BJ (cell line): ENCODE measurements around the gene CASK. TPM values are rescaled to one million over a fixed set of nuclear protein-coding genes. Genes with fewer than 3 reads are reported as not detected.
A peak's percentile ranks its signal among the peaks of the same experiment; 100 is the strongest.

ENCODE experiments used
- CTCF ChIA-PET: fragments of 350-600 bp; formaldehyde crosslinking; extraction: SDS; loops from one replicate; lab custom pipeline; 2021; ENCODE audit warnings: antibody characterized with exemption, inconsistent platforms; lab: Yijun Ruan, JAX
- POLR2A ChIA-PET: fragments of 300-600 bp; sonication (Branson Sonifier 250); formaldehyde crosslinking; extraction: SDS; loops from one replicate; lab custom pipeline; 2021; ENCODE audit warnings: antibody characterized with exemption; lab: Charles Lee
- DNase-seq: peaks from one replicate; pipeline ENCODE4 v3.0.0-alpha.2; 2011; ENCODE audit warnings: low read depth
- H3K27me3 ChIP-seq: 2 replicates; pipeline ENCODE4 v1.6.0; 2011; ENCODE audit warnings: low read length; ENCODE audit not compliant: control insufficient read depth, insufficient read depth
- H3K36me3 ChIP-seq: 2 replicates; pipeline ENCODE4 v1.5.1; 2011; ENCODE audit warnings: low read length; ENCODE audit not compliant: control insufficient read depth, insufficient read depth
- H3K4me3 ChIP-seq: 2 replicates; pipeline ENCODE4 v1.5.1; 2011; ENCODE audit warnings: low read depth, mild to moderate bottlenecking, control low read depth, low read length
- polyA plus RNA-seq: library from polyadenylated mRNA; depleted of rRNA; stranded (reverse); fragments of >200 nt; gene quantifications from 2 replicates; pipeline ENCODE4 v1.2.3, GENCODE V29; 2011
- TF ChIP-seq, protein P1 (sequence below): IDR thresholded peaks from 2 replicates; pipeline ENCODE4 v1.5.1; 2011; ENCODE audit warnings: low read depth, mild to moderate bottlenecking, control low read depth, inconsistent platforms, low read length, moderate library complexity; ENCODE audit not compliant: insufficient read depth

CASK gene
- polyA plus RNA-seq, 1 experiment: 12.3 TPM

DNA sequence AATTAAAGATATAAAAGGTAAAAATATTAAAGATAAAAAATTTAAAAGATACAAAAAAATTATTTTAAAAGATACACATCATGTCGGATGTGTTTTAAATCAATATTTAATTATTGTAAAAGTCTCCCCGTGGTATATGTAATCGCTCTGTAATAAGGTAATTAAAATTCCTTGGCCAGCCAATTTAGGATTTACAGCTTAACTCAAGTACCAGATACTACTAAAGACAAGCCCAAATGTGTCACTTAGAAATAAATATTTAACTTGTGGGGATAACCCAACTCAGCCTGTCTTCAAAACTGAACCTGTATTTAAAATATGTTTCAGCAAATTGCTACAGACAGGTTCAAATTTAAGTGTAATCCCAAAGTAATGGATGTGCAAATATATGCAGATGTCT, 143.4 kb downstream of the CASK start:
- POLR2A ChIA-PET: no interaction called here
- TF ChIP-seq, protein P1, sequence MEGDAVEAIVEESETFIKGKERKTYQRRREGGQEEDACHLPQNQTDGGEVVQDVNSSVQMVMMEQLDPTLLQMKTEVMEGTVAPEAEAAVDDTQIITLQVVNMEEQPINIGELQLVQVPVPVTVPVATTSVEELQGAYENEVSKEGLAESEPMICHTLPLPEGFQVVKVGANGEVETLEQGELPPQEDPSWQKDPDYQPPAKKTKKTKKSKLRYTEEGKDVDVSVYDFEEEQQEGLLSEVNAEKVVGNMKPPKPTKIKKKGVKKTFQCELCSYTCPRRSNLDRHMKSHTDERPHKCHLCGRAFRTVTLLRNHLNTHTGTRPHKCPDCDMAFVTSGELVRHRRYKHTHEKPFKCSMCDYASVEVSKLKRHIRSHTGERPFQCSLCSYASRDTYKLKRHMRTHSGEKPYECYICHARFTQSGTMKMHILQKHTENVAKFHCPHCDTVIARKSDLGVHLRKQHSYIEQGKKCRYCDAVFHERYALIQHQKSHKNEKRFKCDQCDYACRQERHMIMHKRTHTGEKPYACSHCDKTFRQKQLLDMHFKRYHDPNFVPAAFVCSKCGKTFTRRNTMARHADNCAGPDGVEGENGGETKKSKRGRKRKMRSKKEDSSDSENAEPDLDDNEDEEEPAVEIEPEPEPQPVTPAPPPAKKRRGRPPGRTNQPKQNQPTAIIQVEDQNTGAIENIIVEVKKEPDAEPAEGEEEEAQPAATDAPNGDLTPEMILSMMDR: no peak
- Histone ChIP-seq H3K4me3 (no peak overlapping the region), H3K27me3 (no peaks in the 10 kb centered on the region), H3K36me3 (no peaks in the 10 kb centered on the region)
- CTCF ChIA-PET: no interaction called here
- no peak for DNase-seq

DNA sequence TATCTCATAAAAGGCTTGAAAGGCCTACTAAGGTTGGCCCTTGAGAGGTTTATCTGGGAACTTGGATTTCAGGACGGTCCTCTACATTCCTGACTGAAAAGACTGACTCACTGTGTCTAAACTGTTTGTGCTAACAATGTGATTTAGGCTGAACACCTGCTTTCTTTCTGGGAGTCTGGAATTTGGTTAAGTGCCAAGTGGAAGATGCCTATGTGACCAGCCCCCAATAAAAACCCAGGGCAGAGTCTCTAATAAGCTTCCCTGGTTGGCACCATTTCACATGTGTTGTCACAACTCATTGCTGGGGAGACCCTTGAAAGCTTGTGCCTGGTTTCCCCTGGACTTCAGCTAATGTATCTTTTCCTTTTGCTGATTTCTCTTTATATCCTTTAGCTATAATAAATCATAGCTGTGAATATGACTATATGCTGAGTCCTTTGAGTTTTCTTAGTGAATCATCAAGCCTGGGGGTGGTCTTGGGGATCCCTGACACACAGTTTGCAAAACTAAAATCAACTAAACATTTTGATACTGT, 144.3 kb downstream of the CASK start:
- no peak for DNase-seq
- POLR2A ChIA-PET: no interaction called here

DNA sequence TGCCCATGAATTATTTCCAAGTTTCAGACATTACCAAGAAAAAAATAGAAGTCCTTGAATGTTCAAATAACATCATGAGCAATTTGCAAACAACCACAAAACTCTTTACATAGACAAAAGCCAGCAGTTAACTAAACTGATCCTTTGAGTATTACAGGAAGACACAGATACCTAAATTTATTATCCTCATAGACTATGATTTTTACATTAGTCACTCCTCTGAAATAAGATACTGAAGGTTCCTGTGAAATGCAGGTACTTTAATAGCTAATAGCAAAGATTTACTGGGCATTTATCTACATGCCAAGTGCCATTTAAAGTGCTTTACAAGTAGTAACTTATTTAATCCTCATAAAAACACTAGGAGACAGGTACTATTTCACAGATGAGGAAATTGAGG, 161.7 kb downstream of the CASK start:
- TF ChIP-seq, protein P1: no peak
- DNase-seq: no peak
- Histone ChIP-seq H3K4me3 (no peak overlapping the region), H3K36me3 (no peaks in the 10 kb centered on the region), H3K27me3 (no peaks in the 10 kb centered on the region)
- ChIA-PET POLR2A (no interaction called here), CTCF (interaction anchor here (0.6 kb wide), 1 partner anchor 319 kb away, joined by 3 read pairs; no protein-coding TSS in a partner anchor)

More for the DNA sequence above, 144.3 kb downstream of the CASK start:
- Histone ChIP-seq H3K27me3 (no peaks in the 10 kb centered on the region), H3K4me3 (no peak overlapping the region), H3K36me3 (no peaks in the 10 kb centered on the region)
- TF ChIP-seq, protein P1: no peak
- CTCF ChIA-PET: no interaction called here

DNA sequence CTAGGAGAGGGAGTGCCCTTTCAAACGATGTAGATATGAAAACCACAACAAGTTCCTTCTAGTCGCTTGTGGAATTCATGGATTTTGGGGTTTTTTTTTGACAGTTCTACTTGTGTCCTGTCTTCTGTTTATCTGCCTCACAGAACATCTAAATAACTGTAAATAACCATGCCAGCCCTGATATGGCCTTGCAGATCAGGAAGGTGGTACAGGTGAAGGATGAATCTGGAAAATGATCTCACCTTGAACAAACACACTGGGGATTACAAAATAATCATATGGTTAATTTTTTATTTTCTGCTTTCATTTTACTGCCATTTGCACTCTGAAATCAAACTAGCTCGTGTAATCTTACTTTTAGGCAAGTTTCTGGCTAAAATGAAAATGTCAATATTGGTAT, 162.2 kb downstream of the CASK start:
- no peak overlapping the region for H3K4me3 ChIP-seq
- ChIA-PET POLR2A (no interaction called here), CTCF (no interaction called here)
- no peak for DNase-seq
- TF ChIP-seq, protein P1: no peak
- no peaks in the 10 kb centered on the region for H3K36me3 ChIP-seq
- no peaks in the 10 kb centered on the region for H3K27me3 ChIP-seq

DNA sequence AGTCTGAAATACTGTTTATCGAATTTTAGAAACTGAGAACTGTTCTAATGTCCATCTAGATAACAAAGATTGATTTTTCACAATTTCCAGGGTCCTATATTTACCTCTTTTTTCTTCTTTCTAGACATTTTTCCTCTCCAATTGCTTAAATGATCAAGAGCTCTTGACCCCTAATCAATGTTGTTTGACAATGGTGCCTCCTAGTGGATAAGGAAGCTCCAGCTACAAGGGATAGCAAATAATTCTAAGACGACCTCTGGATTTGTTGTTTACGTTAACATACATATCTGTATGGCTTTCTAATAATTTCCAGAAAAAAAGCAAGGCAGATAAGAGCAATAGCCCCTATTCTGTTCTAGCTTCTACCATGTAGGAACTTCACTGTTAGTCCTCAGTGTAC, 163.5 kb downstream of the CASK start:
- H3K27me3 ChIP-seq: no peaks in the 10 kb centered on the region
- ChIA-PET POLR2A (no interaction called here), CTCF (interaction anchor here (0.6 to 1.2 kb wide), 6 partner anchors 9 to 567 kb away, joined by 3 read pairs; no protein-coding TSS in a partner anchor)
- TF ChIP-seq, protein P1: peak; percentile 52
- H3K36me3 ChIP-seq: no peaks in the 10 kb centered on the region
- no peak for DNase-seq
- H3K4me3 ChIP-seq: no peak overlapping the region
